HG02610 (cell line): ENCODE measurements around the gene DLL1.

ENCODE experiments used
- ATAC-seq: cut with Tn5 transposase; IDR thresholded peaks from one replicate; pipeline ENCODE4 v1.9.1; 2021; ENCODE audit warnings: mild to moderate bottlenecking, moderate library complexity; ENCODE audit not compliant: unreplicated experiment

Gene DLL1

DNA sequence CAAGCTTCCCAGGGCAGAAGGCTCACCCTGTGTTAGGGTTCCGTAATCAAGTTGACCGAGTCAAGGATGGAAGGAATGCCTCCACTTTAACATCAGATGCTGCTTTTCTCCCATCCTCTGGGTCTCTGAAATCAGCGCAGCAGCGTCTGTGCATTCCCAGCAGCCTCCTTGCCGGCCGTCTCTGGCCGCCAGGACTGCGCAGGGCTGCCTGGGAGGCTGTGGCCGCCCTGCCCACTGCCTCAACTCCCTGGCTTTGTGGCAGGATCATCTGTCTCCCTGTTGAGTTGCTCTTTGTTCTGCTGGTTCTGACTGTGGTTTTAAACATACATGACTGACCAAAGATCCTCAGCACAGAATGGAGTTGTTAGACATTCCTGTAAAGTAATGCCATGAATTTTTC is 56.5 kb downstream of the DLL1 start:
- ATAC-seq: no peak

DNA sequence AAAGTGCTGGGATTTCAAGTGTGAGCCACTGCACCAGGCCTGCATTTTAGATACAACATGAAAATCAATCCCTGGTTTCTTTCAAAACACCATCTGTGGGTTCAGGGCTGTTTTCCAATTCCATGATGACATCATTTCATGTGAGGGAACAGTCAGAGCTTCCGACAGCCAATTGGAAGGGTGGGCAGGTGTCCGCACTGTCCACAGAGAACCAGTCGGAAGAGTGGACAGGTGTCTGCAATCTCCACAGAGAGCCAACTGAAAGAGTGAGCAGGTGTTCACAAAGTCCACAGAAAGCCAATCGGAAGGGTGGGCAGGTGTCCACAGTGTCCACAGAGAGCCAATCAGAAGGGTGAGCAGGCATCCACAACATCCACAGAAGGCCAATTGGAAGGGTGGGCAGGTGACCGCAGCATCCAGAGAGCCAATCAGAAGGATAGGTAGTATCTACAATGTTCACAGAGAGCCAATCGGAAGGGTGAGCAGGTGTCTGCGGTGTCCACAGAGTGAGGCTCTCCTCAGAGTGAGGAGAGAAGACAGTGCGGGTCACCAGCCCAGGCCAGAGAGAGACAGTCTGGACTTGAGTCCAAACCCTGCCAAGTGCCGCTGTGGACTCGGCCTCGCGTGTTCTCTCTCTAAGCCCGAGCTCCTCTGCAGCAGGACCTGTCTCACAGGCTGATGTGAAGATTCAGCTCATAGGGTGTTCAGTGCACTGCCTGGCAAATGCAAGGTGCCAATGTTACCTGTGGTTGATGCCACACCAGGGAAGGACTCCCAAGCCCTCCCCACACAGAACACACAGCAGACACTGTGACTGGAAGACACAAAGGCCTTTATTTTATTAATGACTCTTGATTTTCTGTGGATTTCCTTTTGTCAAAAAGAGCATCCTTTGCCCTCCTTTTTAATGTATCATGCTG is 57.3 kb downstream of the DLL1 start:
- no peak for ATAC-seq
